Mesothelial cell of epicardium (in vitro differentiated cells): ENCODE results near the gene TYMP. TPM values are rescaled to one million over a fixed set of nuclear protein-coding genes. Genes with fewer than 3 reads are reported as not detected.

Source experiments
- DNase-seq, 2 experiments: peaks; one replicate each; pipeline ENCODE4 v3.0.0; 2021; ENCODE audit warnings: low spot score in 2 of 2; ENCODE audit not compliant: unreplicated experiment in 2 of 2
- H3K27ac Mint-ChIP-seq: 2 replicates; pipeline ENCODE4 v1.8.0; 2021; ENCODE audit warnings: mixed read lengths
- H3K27me3 Mint-ChIP-seq: 2 replicates; pipeline ENCODE4 v1.8.0; 2021; ENCODE audit warnings: low read depth, mixed read lengths
- H3K36me3 Mint-ChIP-seq: 2 replicates; pipeline ENCODE4 v1.8.0; 2021; ENCODE audit warnings: mixed read lengths
- H3K4me1 Mint-ChIP-seq: 2 replicates; pipeline ENCODE4 v1.8.0; 2021; ENCODE audit warnings: mixed read lengths
- H3K4me3 Mint-ChIP-seq: 2 replicates; pipeline ENCODE4 v1.8.0; 2021; ENCODE audit warnings: mild to moderate bottlenecking, moderate library complexity, mixed read lengths
- H3K9me3 Mint-ChIP-seq: 2 replicates; pipeline ENCODE4 v1.8.0; 2021; ENCODE audit warnings: mixed read lengths
- total RNA-seq: library from RNA; stranded (reverse); gene quantifications from 3 replicates; pipeline ENCODE4 v1.2.1, GENCODE V29; 2021
- TF ChIP-seq, protein P1 (sequence below): fragments of 200-600 bp; sonication (generic); IDR thresholded peaks from one replicate; pipeline ENCODE4 v1.5.0; 2021; ENCODE audit warnings: antibody characterized with exemption; ENCODE audit not compliant: unreplicated experiment

TYMP gene
- total RNA-seq, 1 donor from 2014 or later: 9.3 TPM

GRCh38 chr22:50507991-50508884 is 21.6 kb downstream of the TYMP start, which contains the start of gene NCAPH2:
NCAPH2 (plus strand) TSS chr22:50508224; CDS start chr22:50508338, 114 bp downstream.
- Mint-ChIP-seq H3K27ac (peak within 1 kb of the TSS; percentile 99), H3K4me3 (peak within 1 kb of the TSS; percentile 96), H3K36me3 (peaks cover 4% of the 10 kb centered on the region), H3K4me1 (peaks cover 17% of the 10 kb centered on the region), H3K27me3 (no peaks in the 10 kb centered on the region), H3K9me3 (no peaks in the 10 kb centered on the region)
- DNase-seq: peak; percentile 98 to 99
- TF ChIP-seq, protein P1, sequence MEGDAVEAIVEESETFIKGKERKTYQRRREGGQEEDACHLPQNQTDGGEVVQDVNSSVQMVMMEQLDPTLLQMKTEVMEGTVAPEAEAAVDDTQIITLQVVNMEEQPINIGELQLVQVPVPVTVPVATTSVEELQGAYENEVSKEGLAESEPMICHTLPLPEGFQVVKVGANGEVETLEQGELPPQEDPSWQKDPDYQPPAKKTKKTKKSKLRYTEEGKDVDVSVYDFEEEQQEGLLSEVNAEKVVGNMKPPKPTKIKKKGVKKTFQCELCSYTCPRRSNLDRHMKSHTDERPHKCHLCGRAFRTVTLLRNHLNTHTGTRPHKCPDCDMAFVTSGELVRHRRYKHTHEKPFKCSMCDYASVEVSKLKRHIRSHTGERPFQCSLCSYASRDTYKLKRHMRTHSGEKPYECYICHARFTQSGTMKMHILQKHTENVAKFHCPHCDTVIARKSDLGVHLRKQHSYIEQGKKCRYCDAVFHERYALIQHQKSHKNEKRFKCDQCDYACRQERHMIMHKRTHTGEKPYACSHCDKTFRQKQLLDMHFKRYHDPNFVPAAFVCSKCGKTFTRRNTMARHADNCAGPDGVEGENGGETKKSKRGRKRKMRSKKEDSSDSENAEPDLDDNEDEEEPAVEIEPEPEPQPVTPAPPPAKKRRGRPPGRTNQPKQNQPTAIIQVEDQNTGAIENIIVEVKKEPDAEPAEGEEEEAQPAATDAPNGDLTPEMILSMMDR: no peak

DNA sequence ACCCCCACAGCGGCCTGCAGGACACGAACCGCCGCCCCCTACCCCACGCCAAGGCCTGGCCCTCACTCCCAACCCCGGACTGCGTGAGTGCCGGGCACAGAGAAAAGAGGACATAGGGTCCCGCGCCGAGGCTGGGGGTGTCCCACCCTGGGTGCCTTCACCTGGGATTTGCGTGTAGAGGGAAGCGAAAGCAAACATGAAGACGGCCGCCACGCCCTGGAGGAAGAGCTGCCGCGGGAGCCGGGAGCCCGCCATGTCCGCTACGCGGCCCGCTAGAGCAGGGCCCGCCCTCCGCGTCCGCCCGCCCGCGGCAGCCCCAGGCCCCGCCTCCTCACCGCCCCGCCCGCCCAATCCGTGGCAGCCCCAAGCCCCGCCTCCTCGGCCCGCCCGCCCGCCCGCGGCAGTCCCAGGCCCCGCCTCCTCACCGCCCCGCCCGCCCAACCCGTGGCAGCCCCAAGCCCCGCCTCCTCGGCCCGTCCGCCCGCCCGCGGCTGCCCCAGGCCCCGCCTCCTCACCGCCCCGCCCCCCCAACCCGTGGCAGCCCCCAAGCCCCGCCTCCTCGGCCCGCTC is 22.3 kb downstream of the TYMP start, which contains the start of gene LMF2:
TSS of gene LMF2 (minus strand) at position 282 of the 570 bp plus-strand sequence. CDS start at position 255, 27 bp downstream.
- Mint-ChIP-seq H3K4me1 (peaks cover 17% of the 10 kb centered on the region), H3K36me3 (peaks cover 4% of the 10 kb centered on the region), H3K27ac (peak within 1 kb of the TSS; percentile 99), H3K9me3 (no peaks in the 10 kb centered on the region), H3K4me3 (peak within 1 kb of the TSS; percentile 96), H3K27me3 (no peaks in the 10 kb centered on the region)
- DNase-seq: peak; percentile 90 to 92
- TF ChIP-seq, protein P1: no peak

- peak overlapping the region; percentile 91 for H3K27ac Mint-ChIP-seq
- peaks cover 17% of the 10 kb centered on the region for H3K4me1 Mint-ChIP-seq
- TF ChIP-seq, protein P1: no peak
- no peaks in the 10 kb centered on the region for H3K36me3 Mint-ChIP-seq
- no peaks in the 10 kb centered on the region for H3K27me3 Mint-ChIP-seq
- H3K4me3 Mint-ChIP-seq: peak overlapping the region; percentile 96
- no peak for DNase-seq
- no peaks in the 10 kb centered on the region for H3K9me3 Mint-ChIP-seq
Measured at GRCh38 chr22:50506611-50507420, 23.0 kb downstream of the TYMP start.

DNA sequence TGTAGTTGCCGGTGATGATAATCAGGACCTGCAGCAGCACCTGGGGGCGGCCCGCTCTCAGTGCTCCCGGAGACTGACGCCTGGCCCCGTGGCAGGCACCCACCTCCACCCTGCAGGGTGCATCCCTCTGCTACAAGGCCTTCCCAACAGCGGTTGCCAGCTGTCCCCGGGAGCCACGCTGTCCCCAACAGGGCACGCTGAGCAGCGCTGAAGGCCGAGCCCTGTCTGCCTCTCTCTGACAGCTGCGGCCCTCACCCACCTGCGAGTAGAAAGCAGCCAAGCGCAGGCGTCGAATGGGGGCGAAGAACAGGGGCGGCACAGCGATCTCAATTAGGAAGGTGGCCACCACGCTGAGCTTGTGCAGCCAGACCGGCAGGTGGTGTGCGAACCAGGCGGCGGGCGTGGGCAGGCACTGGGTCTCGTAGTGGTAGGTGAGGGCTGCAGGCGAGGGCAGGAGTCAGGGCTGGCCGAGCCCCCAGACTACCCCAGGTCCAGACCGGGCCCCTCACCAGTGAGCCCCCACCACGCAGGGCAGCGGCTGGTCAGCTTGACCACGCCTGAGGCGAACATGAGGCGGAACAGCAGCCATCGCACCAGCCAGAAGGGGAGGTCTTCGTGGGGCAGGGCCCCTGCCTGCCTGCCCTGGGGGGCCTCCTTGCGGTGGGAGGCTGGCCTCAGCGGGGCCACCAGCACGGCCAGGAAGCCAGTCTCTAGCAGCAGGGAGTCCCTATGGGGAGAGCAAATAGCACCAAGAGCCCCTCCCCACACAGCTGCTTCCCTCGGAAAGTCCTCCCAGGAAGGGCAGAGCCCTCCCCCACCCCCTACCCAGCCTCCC is 23.8 kb downstream of the TYMP start:
- H3K27me3 Mint-ChIP-seq: no peaks in the 10 kb centered on the region
- no peak overlapping the region for H3K27ac Mint-ChIP-seq
- DNase-seq: no peak
- H3K4me1 Mint-ChIP-seq: peaks cover 17% of the 10 kb centered on the region
- peak overlapping the region; percentile 96 for H3K4me3 Mint-ChIP-seq
- no peaks in the 10 kb centered on the region for H3K9me3 Mint-ChIP-seq
- no peaks in the 10 kb centered on the region for H3K36me3 Mint-ChIP-seq
- TF ChIP-seq, protein P1: no peak
